OCI-LY3 (cell line): ENCODE results near the gene SPATA19.

Source experiments
- H2AFZ ChIP-seq: fragments of 200-600, 300-600 bp; shearing (Covaris generic); 2 replicates; pipeline ENCODE4 v1.6.0; 2014; ENCODE audit warnings: antibody characterized with exemption, low read depth, low read length
- H3K27ac ChIP-seq: fragments of 200-600, 300-600 bp; sonication (generic); 2 replicates; pipeline ENCODE4 v1.5.1; 2014; ENCODE audit warnings: mild to moderate bottlenecking, low read length, moderate library complexity, mixed read lengths
- H3K27me3 ChIP-seq: fragments of 200-600, 300-600 bp; sonication (generic); 2 replicates; pipeline ENCODE4 v1.6.1; 2014; ENCODE audit warnings: low read depth, low read length, mixed read lengths
- H3K36me3 ChIP-seq: fragments of 200-600, 300-600 bp; sonication (generic); replicated peaks from 2 replicates; pipeline ENCODE3; 2014; ENCODE audit warnings: low read depth, low read length, mixed read lengths
- H3K4me1 ChIP-seq: fragments of 300-600, 200-600 bp; sonication (generic); 2 replicates; pipeline ENCODE4 v1.6.1; 2014; ENCODE audit warnings: low read length, mixed read lengths
- H3K4me2 ChIP-seq: fragments of 200-600, 300-600 bp; sonication (generic); 2 replicates; pipeline ENCODE4 v1.6.1; 2014; ENCODE audit warnings: low read length, mixed read lengths
- H3K4me3 ChIP-seq: fragments of 300-600, 200-600 bp; sonication (generic); 2 replicates; pipeline ENCODE4 v1.5.1; 2014; ENCODE audit warnings: antibody characterized with exemption, mild to moderate bottlenecking, low read length, moderate library complexity
- H3K79me2 ChIP-seq: fragments of 300-600, 200-600 bp; shearing (Covaris generic); 2 replicates; pipeline ENCODE4 v1.6.1; 2014; ENCODE audit warnings: mild to moderate bottlenecking, low read length, mixed read lengths
- H3K9ac ChIP-seq: fragments of 300-600, 200-600 bp; shearing (Covaris generic); 2 replicates; pipeline ENCODE4 v1.6.0; 2014; ENCODE audit warnings: mild to moderate bottlenecking, low read length, moderate library complexity
- H3K9me3 ChIP-seq: fragments of 200-600, 300-600 bp; shearing (Covaris generic); 2 replicates; pipeline ENCODE4 v1.6.1; 2014; ENCODE audit warnings: low read length, mixed read lengths; ENCODE audit not compliant: insufficient read depth
- H4K20me1 ChIP-seq: fragments of 200-600, 300-600 bp; sonication (generic); 2 replicates; pipeline ENCODE4 v1.6.1; 2016; ENCODE audit warnings: low read length, mixed read lengths; ENCODE audit not compliant: insufficient read depth
- EZH2phosphoT487 ChIP-seq: fragments of 200-600 bp; shearing (Covaris generic); IDR thresholded peaks from 2 replicates; pipeline ENCODE4 v1.6.1; 2018; ENCODE audit warnings: antibody characterized with exemption, mixed run types, low read depth
- TF ChIP-seq, protein P1 (sequence below): fragments of 200-600, 300-600 bp; sonication (generic); IDR thresholded peaks from 2 replicates; pipeline ENCODE4 v1.5.1; 2014; ENCODE audit warnings: antibody characterized with exemption, low read length, low read depth

Gene SPATA19

DNA sequence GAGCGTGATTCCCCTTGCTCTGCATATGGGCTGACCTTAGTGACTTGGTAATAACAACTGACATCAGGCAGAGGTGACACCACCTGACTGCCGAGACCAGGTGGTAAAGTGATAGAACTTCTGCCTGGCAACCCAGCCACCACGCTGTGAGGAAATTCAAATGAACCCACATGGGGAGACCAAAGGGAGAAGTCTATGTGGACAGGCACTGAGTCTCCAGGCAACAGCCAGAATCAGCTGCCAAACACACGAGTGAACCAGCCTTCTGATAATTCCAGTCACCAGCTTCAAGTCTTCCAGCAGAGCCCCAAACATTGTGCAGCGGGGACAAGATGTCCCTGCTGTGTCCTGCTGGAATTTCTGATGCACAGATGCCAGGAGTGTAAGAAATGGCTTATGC is 29.7 kb downstream of the SPATA19 start:
- no peak overlapping the region for H3K4me3 ChIP-seq
- H2AFZ ChIP-seq: no peak overlapping the region
- H3K9me3 ChIP-seq: no peaks in the 10 kb centered on the region
- no peaks in the 10 kb centered on the region for H3K36me3 ChIP-seq
- H3K27me3 ChIP-seq: peaks cover 22% of the 10 kb centered on the region
- no peak overlapping the region for H3K9ac ChIP-seq
- H3K4me1 ChIP-seq: no peaks in the 10 kb centered on the region
- H4K20me1 ChIP-seq: no peaks in the 10 kb centered on the region
- no peak overlapping the region for H3K4me2 ChIP-seq
- no peak overlapping the region for H3K27ac ChIP-seq
- no peak for TF ChIP-seq EZH2phosphoT487
- TF ChIP-seq, protein P1, sequence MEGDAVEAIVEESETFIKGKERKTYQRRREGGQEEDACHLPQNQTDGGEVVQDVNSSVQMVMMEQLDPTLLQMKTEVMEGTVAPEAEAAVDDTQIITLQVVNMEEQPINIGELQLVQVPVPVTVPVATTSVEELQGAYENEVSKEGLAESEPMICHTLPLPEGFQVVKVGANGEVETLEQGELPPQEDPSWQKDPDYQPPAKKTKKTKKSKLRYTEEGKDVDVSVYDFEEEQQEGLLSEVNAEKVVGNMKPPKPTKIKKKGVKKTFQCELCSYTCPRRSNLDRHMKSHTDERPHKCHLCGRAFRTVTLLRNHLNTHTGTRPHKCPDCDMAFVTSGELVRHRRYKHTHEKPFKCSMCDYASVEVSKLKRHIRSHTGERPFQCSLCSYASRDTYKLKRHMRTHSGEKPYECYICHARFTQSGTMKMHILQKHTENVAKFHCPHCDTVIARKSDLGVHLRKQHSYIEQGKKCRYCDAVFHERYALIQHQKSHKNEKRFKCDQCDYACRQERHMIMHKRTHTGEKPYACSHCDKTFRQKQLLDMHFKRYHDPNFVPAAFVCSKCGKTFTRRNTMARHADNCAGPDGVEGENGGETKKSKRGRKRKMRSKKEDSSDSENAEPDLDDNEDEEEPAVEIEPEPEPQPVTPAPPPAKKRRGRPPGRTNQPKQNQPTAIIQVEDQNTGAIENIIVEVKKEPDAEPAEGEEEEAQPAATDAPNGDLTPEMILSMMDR: no peak
- H3K79me2 ChIP-seq: no peaks in the 10 kb centered on the region

DNA sequence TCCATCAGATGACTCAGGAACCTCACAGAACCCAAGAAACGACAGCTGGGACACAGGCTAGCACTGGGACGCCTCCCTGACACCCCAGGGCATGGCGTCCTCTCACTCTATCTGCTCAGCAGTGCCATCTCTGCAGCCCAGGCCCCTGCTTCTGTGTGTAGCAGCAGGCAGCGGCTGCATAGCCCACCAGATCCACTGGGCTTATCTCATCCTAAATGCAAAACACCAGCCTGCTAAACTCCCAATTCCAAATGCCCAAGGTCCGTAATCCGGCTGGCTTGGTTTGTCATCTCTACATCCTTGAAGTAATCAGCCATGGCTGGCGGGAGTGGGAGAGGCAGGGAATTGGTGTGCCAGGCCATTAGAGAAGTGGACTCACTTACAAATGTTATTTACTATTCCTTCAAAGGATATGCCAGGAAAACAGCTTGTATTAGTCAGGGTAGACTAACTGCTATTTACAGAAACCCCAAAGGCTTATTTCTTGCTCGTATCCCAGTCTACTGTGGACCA is 30.7 kb downstream of the SPATA19 start:
- H3K9me3 ChIP-seq: no peaks in the 10 kb centered on the region
- TF ChIP-seq, protein P1: no peak
- no peak for TF ChIP-seq EZH2phosphoT487

DNA sequence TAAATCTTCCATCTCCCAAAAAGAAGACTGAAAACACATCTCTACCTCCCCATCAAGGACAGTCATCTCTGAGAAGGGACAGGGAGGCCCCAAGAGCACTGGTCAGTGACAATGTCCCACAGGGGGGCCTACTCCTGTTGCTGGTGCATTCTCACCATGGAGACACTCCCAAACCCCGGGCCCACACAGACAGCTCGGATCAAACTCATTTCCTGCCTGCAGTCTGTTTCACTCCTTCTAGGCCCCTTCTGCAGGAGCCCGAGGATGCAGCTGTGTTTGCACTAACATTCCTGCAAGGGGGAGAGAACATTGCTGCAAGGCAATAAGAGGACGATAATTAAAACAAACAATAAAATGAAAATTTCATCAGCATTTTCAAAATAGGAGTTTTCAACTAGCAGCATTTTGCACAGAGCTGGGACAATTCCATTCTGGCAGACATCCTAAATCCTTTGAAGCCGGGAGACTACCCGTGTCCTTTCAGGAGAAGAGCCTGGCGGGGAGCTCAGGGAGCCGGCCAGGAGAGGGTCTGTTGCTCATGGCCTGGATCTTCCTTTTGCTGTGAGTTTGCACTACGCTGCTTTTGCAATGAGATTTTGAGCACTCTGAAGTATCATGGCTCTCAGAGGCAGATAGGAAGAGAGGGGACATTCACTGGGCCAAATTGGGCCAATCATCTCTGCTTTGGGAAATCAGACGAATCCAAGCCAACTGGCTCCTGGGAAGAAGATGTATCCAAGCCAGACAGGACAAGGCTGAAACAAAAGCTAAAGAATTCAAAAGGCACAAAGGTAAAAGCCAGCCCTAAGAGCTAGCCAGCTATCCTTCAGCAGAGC is 33.2 kb downstream of the SPATA19 start:
- Histone ChIP-seq H2AFZ (no peak overlapping the region), H3K4me2 (no peak overlapping the region), H3K36me3 (no peaks in the 10 kb centered on the region), H3K27me3 (peaks cover 15% of the 10 kb centered on the region), H3K27ac (no peak overlapping the region), H4K20me1 (no peaks in the 10 kb centered on the region), H3K79me2 (no peaks in the 10 kb centered on the region), H3K4me3 (no peak overlapping the region), H3K4me1 (no peaks in the 10 kb centered on the region), H3K9ac (no peak overlapping the region), H3K9me3 (no peaks in the 10 kb centered on the region)
- TF ChIP-seq EZH2phosphoT487: no peak
- TF ChIP-seq, protein P1: no peak

More for the DNA sequence above, 30.7 kb downstream of the SPATA19 start:
- no peak overlapping the region for H2AFZ ChIP-seq
- H3K4me2 ChIP-seq: no peak overlapping the region
- peaks cover 15% of the 10 kb centered on the region for H3K27me3 ChIP-seq
- no peaks in the 10 kb centered on the region for H3K4me1 ChIP-seq
- no peak overlapping the region for H3K27ac ChIP-seq
- no peak overlapping the region for H3K4me3 ChIP-seq
- no peaks in the 10 kb centered on the region for H3K79me2 ChIP-seq
- no peak overlapping the region for H3K9ac ChIP-seq
- no peaks in the 10 kb centered on the region for H3K36me3 ChIP-seq
- H4K20me1 ChIP-seq: no peaks in the 10 kb centered on the region

DNA sequence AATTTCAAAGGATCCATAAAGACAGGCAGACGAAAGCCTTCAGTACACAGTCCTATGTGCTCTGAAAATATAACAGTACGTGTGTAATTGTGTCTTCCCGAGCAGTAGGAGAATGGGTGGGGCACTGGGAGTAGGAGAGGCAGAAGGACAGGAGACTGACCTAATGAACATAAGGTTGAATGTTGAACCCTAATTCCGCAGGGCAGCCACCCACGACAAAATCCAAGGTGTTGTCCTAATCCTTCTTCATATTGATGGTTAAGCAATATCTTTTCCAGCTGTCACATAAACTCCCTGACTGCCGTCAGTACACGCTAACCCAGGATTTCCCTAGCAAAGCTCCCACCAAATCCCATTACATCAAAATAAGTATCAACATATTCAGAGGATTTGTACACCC is 34.5 kb downstream of the SPATA19 start:
- Histone ChIP-seq H3K27ac (no peak overlapping the region), H3K4me3 (no peak overlapping the region), H3K4me2 (no peak overlapping the region), H3K79me2 (no peaks in the 10 kb centered on the region), H3K9me3 (no peaks in the 10 kb centered on the region), H4K20me1 (no peaks in the 10 kb centered on the region), H2AFZ (no peak overlapping the region), H3K27me3 (peaks cover 12% of the 10 kb centered on the region), H3K36me3 (no peaks in the 10 kb centered on the region), H3K9ac (no peak overlapping the region), H3K4me1 (no peaks in the 10 kb centered on the region)
- TF ChIP-seq, protein P1: no peak
- no peak for TF ChIP-seq EZH2phosphoT487
